Measurements from ENCODE around the gene HSD17B11.
A peak's percentile ranks its signal among the peaks of the same experiment; 100 is the strongest.
"Not testable (repeated sequence)": the region's sequence is repeated elsewhere in the genome, so short reads cannot be mapped to it uniquely, and the experiment has no call there.

Gene HSD17B11, protein sequence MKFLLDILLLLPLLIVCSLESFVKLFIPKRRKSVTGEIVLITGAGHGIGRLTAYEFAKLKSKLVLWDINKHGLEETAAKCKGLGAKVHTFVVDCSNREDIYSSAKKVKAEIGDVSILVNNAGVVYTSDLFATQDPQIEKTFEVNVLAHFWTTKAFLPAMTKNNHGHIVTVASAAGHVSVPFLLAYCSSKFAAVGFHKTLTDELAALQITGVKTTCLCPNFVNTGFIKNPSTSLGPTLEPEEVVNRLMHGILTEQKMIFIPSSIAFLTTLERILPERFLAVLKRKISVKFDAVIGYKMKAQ

DNA sequence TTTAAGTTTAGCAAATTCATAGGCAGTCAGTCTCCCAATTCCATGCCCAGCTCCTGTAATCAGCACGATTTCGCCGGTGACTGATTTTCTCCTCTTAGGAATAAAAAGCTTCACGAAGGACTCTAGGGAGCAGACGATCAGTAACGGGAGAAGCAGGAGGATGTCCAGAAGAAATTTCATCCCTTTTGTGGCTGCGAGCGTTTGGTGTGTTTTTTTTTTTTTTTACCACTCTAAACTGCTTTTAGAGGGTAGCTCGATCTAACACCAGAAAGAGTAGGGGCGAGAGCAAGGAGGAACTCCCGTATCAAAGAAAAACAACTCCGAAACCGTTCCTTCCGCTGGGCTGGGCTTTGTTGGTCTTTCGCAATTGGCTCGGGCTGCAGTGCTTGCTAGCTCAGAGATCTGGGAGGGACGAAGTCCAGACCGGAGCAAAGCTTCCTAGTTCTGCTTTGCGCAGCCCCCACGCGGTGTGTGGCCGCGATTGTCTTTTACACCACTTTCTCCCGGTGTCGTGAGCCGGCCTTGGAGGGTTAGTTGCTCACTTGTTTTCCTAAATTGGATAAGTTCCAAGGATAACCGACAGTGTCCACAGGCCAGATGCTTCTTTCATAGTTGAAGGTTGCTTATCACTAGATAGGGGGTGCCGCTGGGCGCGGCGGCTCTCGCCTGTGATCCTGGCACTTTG is at the start of gene HSD17B11:
TSS of gene HSD17B11 (minus strand) at position 298 of the 685 bp plus-strand sequence. CDS start at position 180, 118 bp downstream.
- peak; percentile 29 to 87 (median 73) for DNase-seq

DNA sequence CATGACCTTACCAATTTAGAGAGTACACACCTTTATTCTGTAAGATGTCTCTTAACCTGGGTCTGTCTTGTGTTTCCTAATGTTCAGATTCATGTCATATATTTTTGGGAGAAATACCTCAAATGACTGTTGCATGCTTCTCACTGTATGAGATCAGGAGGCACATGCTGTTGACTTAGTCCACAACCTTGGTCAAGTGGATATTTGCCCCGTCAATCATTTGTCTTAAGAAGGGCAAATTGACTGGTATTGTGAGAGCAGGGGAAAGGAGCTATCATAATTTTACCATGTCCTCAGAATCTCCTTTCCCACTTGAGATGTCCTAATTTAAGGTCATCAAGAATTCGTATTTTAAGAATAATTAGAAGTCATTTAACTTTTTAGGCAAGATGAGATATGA is 42.4 kb upstream of the HSD17B11 start:
- no peak for DNase-seq

DNA sequence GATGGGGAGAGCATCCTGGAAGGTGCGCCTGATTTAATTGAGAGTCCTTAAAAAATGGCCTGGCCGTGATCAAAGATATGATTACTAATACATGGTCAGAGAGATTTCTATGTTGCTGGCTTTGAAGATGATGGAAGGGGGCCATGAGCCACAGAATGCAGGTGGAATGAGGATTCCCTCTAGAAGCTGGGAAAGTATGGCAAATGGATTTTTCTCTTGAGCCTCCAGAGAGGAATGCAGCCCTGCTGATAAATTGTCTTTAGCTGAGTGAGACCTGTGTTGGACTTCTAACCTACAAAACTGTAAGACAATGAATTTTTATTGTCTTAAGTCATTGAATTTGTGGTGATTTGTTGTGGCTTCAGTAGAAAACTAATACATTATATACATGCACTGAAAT is 39.0 kb upstream of the HSD17B11 start:
- no peak for DNase-seq

DNA sequence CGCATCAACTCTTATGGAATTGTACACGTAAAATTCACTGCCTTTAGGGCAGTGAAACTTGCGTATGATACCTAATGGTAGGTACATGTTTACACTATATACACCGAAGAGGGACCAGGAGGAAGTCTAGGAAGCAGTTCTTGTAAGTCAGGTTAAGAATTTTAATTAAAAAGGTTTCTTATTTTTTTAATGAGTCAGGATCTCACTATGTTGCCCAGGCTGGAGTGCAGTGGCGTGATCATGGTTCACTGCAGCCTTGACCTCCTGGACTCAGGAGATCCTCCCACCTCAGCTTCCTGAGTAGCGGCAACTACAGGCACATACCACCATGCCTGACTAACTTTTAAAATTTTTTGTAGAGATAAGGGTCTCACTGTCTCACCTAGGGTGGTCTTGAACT is 38.0 kb upstream of the HSD17B11 start:
- DNase-seq, result no peak

DNA sequence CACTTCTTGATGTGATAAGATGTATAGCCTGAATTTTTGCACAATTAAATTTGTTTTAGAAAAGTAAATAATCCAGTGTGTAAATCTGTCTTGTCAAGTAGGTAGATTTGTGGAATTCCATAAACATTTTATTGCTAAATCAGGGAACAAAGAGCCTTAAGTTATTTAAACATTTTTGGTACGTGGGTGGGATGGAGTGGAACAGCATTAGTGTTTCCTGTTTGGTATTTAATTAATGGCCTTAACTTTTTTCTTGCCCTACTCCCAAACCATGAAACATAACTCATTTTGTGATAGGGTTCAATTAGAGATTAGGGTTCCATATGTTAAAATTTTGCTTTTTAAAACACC is 36.5 kb upstream of the HSD17B11 start:
- DNase-seq, result no peak

DNA sequence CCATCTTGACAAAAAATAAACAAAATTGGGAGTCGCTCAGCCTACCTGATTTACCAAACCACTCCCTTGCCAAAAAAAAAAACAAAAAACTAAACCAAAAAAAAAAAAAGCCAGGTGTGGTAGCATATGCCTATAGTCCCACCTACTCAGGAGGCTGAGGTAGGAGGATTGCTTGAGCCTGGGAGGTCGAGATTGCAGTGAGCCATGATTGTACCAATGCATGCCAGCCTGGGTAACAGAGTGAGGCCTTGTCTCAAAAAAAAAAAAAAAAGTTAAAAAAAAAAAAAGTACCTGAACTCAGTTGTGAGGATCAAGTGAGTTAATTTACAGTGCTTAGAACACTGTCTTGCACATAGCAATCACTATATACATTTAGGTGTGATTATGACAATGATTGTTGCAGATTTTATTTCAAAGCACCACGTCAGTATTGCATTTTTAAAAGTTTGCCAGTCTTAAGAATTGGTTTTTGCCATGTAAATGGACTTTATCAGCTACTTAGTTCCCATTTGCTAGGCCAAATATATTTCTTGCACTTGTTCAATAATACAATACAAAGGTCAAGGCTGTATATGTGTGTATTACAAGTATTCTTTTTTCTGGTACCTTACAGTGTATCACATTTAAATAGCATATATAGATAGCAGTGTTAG is 36.0 kb upstream of the HSD17B11 start:
- DNase-seq, result no peak

DNA sequence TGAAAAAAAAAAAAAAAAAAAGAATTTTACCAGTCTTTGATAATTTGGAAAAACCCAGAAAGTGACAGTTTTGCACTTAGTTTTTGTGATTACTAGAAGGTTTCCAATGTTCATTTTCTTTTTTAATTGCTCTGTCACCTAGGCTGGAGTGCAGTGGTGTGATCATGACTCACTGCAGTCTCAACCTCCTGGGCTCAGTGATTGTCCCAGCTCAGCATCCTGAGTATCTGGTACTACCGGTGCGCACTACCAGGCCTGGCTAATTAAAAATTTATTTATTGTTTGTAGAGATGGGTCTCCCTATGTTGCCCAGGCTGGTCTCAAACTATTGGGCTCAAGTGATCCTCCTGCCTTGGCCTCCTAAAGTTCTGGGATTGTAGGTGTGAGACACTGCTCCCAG is 34.7 kb upstream of the HSD17B11 start:
- no peak for DNase-seq

DNA sequence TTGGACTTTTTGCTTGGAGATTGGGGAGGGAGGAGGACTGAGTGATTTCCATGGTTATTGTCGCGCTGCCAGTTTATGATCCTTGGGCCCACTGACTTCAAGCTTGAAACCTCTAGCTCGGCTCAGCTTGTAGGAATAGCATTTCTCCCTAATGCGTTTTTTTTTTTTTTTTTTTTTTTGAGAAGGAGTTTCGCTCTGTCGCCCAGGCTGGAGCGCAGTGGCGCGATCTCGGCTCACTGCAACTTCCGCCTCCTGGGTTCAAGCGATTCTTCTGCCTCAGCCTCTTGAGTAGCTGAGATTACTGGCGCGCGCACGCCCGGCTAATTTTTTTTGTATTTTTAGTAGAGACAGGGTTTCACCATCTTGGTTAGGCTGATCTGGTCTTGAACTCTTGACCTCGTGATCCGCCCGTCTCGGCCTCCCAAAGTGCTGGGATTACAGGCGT is 33.1 kb upstream of the HSD17B11 start:
- DNase-seq, result not testable (repeated sequence)

DNA sequence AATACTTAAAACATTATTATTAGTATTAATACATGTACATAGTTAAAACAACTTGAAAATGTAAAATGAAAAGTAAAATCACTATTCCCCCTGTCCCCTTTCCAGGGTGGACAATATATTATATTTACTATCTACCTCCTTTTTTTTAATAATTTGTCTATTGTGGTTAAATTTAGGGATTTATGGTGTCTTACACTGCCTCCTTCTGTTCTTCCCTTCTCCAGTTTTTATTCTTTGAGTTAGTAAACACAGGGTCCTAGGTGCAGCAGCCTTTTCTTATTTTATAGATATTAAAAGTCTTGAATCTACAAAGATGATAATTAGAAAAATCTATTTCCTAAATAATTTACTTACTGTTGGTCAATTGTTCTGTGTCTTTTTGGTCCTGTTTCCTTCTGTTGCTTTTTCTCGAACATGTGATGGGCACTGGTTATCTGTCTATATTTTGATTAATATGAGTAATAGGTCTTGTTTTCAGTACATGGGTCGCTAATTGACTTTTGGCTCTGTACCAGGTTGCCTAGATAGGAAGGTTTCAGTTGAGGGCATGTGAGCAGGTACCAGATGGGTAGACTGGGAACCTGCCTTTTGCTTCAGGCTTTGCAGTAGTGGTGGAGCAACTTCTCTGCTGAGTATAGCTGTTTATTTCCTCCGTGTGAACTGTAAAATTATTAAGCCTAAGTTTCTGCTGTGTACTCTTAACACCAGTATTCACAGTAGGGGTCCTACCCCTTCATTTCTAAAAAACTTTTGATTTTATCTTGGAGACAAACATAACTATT is 32.5 kb upstream of the HSD17B11 start:
- DNase-seq, result peak in 2 of 51 donors; percentile 7 to 11

DNA sequence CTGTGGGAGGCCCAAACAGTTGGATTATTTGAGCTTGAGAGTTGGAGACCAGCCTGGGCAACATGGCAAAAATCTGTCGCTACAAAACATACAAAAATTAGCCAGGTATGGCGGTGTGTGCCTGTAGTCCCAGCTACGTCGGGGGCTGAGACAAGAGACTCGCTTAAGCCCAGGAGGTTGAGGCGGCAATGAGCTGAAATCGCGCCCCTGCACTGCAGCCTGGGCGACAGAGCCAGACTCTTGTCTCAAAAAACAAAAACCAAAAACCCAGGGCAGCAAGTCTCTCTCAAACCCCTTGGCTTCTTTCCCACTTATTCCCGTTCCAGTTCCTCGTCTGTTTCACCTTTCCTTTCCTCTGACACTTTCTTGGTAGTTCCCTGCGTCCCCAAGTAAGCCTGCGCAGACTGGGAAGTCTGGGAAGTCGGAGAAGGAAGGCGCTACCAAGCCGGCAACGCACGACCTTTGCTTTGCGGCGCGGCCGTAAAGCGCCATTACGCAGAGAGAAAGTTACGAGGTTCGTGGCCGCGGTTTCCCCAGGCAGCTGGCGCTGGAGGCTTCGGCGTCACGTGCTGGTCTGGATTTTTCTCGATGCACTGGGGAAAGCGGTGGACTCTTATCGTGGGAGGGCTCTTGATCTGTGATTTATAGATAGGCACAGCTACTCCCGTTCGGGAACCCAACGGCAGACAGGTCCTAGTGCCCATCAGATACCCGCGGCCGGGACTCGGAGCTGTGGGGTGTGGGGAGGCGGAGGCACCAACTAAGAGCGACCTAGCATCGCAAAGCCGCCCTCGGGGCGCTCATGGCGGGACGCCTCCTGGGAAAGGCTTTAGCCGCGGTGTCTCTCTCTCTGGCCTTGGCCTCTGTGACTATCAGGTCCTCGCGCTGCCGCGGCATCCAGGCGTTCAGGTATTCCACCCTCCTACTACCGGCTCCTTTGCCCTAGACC is 31.4 kb upstream of the HSD17B11 start, which contains the start of gene NUDT9:
TSS of gene NUDT9 (plus strand) at position 470 of the 949 bp plus-strand sequence. CDS start at position 803, 333 bp downstream.
- peak; percentile 54 to 96 (median 87) for DNase-seq

DNA sequence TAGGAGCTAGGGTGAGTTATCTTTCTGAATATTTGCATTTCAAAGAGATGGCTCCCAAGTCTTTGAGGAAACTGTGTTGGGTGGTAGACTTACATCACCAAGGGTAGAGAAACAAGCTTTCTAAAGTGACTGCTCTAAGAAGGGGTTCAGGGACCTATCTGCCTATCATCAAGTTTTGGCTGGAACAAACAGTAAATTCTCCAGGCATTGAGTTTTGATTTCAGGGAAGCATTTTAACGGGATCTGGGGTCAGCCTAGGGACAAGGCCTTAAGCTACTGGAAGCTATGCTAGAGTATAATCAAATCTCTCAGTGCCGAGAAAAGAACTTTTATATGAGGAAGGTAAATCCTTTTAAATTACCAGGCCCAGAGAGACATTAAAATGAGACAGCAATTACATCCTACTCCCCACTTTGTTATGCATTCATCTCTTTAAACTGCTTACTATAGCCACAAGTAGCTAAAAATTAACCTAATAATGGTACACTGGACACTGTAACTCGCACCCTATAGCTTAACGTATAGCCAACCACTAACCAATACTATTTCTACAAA is 29.4 kb upstream of the HSD17B11 start:
- DNase-seq, result no peak

DNA sequence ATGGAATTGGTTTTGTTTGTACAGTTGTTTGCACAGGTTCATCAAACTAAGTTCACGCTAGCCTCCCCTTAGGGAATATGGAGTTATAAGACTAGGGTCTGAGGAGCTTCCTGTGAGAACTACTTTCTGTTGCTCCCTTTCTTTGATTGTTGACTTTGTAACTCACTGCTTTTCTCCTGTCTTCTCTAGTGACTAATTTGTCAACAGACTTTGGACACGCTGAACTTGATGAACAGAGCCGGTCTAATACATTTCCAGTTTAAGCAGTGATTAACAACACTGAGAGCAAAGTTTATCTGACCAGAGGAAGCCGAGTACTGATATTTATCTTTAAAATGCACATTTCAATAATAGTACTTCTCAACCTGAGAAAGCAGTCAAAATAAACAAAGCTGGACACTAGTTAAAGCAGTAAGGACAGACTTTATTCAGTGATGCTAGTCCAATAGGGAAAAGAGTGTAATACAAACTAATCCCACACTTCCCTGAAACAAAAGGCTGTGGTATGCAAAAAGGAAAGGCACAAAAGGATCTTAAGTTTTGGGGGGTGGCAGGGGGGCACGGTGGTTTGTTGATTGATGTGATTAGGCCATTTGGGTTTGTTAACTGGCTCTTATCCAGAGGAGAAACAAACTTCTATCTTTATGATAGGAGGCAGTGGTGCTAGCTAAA is 28.7 kb upstream of the HSD17B11 start:
- no peak for DNase-seq

DNA sequence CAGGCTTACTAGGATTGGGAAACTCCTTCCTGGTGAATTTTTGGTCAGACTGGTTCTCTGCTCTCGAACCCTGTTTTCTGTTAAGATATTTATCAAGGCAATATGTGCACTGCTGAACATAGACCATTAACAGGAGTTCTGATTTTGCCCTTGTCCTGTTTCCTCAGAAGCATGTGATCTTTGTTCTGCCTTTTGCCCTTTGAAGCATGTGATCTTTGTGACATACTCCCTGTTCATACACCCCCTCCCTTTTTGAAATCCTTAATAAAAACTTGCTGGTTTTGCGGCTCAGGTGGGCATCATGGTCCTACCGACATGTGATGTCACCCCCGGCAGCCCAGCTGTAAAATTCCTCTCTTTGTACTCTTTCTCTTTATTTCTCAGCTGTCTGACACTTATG is 27.4 kb upstream of the HSD17B11 start:
- DNase-seq, result not testable (repeated sequence)

DNA sequence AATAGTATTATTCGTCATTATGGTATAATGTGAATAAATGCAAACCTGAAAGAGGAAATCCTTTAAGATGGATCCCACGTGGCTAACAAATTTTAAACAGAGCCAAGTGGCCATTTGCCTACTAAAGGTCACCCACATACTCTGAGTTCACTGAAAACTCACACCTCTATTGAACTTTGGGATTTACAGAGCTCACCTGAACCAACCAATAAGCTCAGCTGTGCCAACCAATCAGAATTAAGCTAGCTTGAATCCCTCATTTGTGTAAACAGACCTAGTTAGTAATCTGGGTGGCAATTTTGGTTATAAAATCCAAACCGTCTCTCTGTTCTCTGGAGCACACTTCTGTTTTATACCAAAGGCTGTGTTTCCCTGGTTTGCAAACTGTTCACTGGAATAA is 26.0 kb upstream of the HSD17B11 start:
- no peak for DNase-seq

DNA sequence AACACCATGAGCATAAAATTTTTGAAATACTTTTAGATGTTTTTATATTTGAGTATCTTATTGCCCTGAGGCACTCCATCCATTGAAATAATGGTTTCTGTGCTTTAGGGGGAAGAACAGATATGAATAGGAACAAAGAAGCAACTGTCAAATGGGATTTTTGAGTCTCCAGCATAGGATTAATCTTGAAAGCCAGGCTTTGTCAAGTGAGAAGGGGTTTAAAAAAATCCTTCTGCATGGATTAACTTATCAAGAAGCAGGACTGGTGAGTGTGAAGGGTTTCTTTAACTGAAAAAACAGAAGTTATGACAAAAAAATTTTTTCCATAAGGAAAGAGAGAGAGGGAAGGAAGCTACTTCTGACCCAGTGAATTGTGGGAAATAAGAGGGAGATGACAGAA is 23.8 kb upstream of the HSD17B11 start:
- DNase-seq, result no peak

DNA sequence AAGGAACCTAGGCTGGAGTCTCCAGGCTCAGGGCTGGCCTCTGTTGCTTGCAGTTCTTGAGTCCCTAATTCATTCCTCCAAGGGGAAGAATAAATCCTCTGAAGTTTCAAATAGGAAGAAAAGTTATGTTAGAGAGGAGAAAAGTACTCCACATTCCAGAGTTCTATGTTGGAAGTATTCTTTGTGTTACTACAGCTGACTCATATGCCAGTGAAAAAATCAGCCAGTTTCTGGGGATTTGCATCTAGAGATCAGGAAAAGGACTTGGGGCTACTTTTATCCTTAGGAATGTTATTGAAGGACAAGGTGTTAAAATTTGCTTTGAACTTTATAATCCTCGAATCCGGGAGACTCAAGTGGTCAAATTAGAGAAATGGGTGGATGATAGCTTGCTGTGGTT is 19.7 kb upstream of the HSD17B11 start:
- no peak for DNase-seq

DNA sequence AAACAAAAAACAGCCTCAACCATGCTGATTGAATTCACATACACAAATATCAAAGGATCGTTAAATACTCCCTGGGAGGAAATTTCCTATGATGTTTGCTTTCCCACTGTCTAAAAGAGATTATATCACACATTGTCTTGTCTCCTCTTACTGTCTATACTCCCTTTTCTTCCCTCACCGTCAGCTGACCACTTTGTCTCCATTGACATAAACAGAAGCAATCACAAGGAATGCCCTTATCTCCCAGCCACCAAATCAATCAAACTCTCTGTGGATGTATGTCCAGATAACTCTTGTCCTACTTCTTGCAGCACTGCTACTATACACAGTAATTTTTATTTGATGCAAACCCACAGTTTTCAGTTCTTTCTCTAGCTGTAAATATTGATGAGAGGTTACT is 19.2 kb upstream of the HSD17B11 start:
- DNase-seq, result no peak

DNA sequence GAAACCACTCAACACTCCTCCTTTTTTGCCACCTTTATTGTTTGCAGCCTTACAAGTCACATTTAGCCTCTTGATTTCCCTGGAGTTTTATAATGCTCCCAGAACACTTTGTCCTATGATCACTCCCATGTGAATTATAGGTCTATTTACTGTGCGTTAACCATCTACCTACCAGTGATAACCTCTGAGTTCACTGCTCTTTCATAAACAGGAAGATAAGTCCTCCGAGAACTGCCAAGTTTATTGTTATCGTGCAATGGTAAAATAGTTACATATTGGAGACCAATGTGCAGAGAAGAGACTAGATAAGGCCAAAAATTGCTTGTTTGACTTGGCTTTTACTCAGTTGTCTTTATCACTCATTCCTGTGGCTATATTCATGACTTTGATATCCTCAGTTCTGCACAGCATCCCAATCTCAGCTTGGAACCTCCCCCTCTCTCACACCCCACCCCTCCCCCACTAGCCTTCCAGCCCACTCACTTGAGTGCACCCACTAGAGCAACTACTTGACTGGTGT is 18.5 kb upstream of the HSD17B11 start:
- DNase-seq, result no peak

DNA sequence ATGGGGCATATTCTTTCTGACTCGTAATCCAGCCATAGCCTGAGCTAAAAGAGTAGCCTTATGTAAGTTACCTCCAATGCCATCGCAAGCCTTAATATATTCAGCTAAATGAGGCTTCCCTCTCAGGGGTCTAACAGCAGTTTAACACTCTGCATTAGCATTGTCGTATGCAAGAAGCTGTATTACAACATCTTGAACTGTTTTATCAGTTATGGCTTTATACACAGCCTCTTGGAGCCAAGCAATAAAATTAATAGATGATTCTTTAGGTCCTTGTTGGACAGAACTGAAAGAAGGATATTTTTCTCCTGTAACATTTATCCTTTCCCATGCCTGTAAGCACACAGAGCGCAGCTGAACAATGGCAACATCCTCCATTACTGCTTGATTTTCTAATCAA is 15.9 kb upstream of the HSD17B11 start:
- not testable (repeated sequence) for DNase-seq

Data from hypothalamus (tissue), 51 donors.